Body of pancreas (tissue), 4 donors: ENCODE measurements around the gene TMEM132C.

ENCODE experiments used
- CTCF ChIP-seq, 7 experiments: fragments of 450-650 bp in 4 of 7; fragments of 200-600 bp in 3 of 7; sonication (generic) in 3 of 7; IDR thresholded peaks; one replicate each; pipeline ENCODE4 v1.5.1; 2016 to 2019; ENCODE audit warnings: antibody characterized with exemption in 7 of 7
- POLR2A ChIP-seq, 3 donors: fragments of 450-650 bp; IDR thresholded peaks; one replicate each; pipeline ENCODE4 v1.6.1; 2016; ENCODE audit warnings: antibody characterized with exemption in 3 of 3, mild to moderate bottlenecking in 2 of 3

- TF ChIP-seq CTCF (IDR thresholded peaks at IDR 0.05) (no peak), POLR2A (IDR thresholded peaks at IDR 0.05) (no peak)
Observed at GRCh38 chr12:128424931-128425431, 158.0 kb downstream of the TMEM132C start.
